Esophagus muscularis mucosa (tissue), 3 donors: ENCODE measurements around the gene CST11.

ENCODE experiments used
- CTCF ChIP-seq, 3 experiments: fragments of 200-600 bp in 2 of 3; fragments of 450-650 bp in 1 of 3; sonication (generic) in 2 of 3; IDR thresholded peaks; one replicate each; pipeline ENCODE4 v1.5.1; 2017 to 2019; ENCODE audit warnings: antibody characterized with exemption in 3 of 3, mild to moderate bottlenecking in 2 of 3, moderate library complexity in 1 of 3
- POLR2AphosphoS5 ChIP-seq, 2 donors: sonication (generic); formaldehyde crosslinking; IDR thresholded peaks; one replicate each; pipeline ENCODE4 v1.6.1; 2017; ENCODE audit warnings: antibody characterized with exemption in 2 of 2

DNA sequence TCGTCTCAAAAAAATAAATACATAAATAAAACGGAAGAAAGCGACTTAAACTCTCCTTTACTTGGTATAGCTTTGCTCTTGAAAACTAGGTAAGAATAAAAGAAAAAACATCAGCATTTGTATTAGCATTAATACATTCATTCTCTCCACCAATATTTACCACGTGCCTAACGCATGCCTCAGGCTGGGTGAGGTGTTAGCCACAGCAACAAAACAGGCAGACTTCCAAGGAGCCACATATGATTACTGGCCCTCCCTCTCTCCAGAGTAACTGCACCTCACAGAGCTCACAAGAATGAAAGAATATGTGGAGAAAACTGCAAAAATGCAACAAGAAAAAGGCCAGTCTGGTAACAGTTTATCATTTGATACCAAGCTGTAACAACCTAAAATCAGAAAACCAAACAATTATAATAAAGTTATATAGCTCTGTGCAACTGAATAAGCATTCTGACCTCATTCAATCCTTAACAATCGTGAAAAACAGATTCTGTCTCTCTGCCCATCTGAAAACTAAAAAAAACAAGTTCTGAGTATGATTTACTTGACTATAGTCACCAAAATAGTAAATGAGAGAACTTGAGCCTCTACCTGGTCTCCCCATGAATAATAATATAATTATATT, 36.6 kb downstream of the CST11 start:
- TF ChIP-seq CTCF (IDR thresholded peaks at IDR 0.05) (no peak), POLR2AphosphoS5 (IDR thresholded peaks at IDR 0.05) (no peak)
